Gastroesophageal sphincter (tissue), 3 donors: ENCODE measurements around the gene BAZ2B.

Experiments used
- EP300 ChIP-seq: sonication (generic); formaldehyde crosslinking; IDR thresholded peaks from one replicate; pipeline ENCODE4 v1.6.1; 2017; ENCODE audit warnings: antibody characterized with exemption, mild to moderate bottlenecking
- POLR2A ChIP-seq, 2 donors: fragments of 450-650 bp; IDR thresholded peaks; one replicate each; pipeline ENCODE4 v1.6.1; 2017; ENCODE audit warnings: antibody characterized with exemption in 2 of 2, mild to moderate bottlenecking in 2 of 2, moderate library complexity in 1 of 2
- POLR2AphosphoS5 ChIP-seq: sonication (generic); formaldehyde crosslinking; IDR thresholded peaks from one replicate; pipeline ENCODE4 v1.6.1; 2017; ENCODE audit warnings: antibody characterized with exemption
- TF ChIP-seq, protein P1 (sequence below), 4 experiments: fragments of 200-600 bp in 2 of 4; fragments of 450-650 bp in 2 of 4; sonication (generic) in 1 of 4; IDR thresholded peaks; one replicate each; pipeline ENCODE4 v1.5.1; 2017 to 2019; ENCODE audit warnings: antibody characterized with exemption in 4 of 4, mild to moderate bottlenecking in 2 of 4, moderate library complexity in 2 of 4

- TF ChIP-seq, protein P1, sequence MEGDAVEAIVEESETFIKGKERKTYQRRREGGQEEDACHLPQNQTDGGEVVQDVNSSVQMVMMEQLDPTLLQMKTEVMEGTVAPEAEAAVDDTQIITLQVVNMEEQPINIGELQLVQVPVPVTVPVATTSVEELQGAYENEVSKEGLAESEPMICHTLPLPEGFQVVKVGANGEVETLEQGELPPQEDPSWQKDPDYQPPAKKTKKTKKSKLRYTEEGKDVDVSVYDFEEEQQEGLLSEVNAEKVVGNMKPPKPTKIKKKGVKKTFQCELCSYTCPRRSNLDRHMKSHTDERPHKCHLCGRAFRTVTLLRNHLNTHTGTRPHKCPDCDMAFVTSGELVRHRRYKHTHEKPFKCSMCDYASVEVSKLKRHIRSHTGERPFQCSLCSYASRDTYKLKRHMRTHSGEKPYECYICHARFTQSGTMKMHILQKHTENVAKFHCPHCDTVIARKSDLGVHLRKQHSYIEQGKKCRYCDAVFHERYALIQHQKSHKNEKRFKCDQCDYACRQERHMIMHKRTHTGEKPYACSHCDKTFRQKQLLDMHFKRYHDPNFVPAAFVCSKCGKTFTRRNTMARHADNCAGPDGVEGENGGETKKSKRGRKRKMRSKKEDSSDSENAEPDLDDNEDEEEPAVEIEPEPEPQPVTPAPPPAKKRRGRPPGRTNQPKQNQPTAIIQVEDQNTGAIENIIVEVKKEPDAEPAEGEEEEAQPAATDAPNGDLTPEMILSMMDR (IDR thresholded peaks at IDR 0.05): no peak
- TF ChIP-seq POLR2A (IDR thresholded peaks at IDR 0.05): no peak
- no peak for TF ChIP-seq EP300
- no peak for TF ChIP-seq POLR2AphosphoS5
Measured at GRCh38 chr2:159439421-159439820, 176.9 kb downstream of the BAZ2B start.
